Measurements from ENCODE around the gene MEIS2. TPM values are rescaled to one million over a fixed set of nuclear protein-coding genes. Genes with fewer than 3 reads are reported as not detected.

MEIS2 gene
- total and polyA plus RNA-seq, 2 of the 13 experiments (the other 11 are each of a cell fraction or from before 2014, with no cell fraction given) = 10.7 to 12.4 TPM

DNA sequence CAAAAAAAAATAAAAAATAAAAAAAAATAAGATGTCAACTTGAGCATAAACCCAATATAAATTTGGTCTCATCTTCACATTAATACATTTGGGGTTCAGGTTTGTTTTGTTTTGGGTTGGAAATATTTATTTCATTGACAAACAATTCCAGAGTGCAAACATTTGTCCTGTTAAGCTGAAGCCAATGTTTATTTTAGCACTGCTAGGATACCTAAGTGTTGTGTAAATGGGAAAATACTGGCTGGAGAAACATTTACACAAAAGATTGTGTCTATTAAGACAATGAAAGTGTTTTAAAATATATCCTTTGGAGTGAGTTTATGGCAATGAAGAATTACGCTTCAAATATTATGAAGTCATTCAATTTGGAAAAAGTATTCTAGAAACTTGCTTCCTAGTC, 91.1 kb downstream of the MEIS2 start (continued):
- peak; percentile 21; the same call in 1 of the 2 replicates for TF ChIP-seq AHDC1 (CRISPR knock-in tag; IDR thresholded peaks at IDR 0.05; ENCODE audit: borderline replicate concordance)
- TF ChIP-seq, protein P1, sequence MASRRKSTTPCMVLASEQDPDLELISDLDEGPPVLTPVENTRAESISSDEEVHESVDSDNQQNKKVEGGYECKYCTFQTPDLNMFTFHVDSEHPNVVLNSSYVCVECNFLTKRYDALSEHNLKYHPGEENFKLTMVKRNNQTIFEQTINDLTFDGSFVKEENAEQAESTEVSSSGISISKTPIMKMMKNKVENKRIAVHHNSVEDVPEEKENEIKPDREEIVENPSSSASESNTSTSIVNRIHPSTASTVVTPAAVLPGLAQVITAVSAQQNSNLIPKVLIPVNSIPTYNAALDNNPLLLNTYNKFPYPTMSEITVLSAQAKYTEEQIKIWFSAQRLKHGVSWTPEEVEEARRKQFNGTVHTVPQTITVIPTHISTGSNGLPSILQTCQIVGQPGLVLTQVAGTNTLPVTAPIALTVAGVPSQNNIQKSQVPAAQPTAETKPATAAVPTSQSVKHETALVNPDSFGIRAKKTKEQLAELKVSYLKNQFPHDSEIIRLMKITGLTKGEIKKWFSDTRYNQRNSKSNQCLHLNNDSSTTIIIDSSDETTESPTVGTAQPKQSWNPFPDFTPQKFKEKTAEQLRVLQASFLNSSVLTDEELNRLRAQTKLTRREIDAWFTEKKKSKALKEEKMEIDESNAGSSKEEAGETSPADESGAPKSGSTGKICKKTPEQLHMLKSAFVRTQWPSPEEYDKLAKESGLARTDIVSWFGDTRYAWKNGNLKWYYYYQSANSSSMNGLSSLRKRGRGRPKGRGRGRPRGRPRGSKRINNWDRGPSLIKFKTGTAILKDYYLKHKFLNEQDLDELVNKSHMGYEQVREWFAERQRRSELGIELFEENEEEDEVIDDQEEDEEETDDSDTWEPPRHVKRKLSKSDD (CRISPR knock-in tag; IDR thresholded peaks at IDR 0.05; ENCODE audit: low read depth) = no peak
- TF ChIP-seq DPF2 (CRISPR knock-in tag; IDR thresholded peaks at IDR 0.05; ENCODE audit: borderline replicate concordance, low read depth) = no peak
- no peak for TF ChIP-seq ZBTB21 (CRISPR knock-in tag; IDR thresholded peaks at IDR 0.05)
- no peak for TF ChIP-seq TCF7 (IDR thresholded peaks at IDR 0.05; ENCODE audit: low read depth)
- peak; percentile 48; the same call in 1 of the 2 replicates for TF ChIP-seq ZNF609 (CRISPR knock-in tag; IDR thresholded peaks at IDR 0.05; ENCODE audit: borderline replicate concordance)
- 0 out of 2 replicates have a peak, but pooled peaks have one; percentile 57 for TF ChIP-seq CEBPB (IDR thresholded peaks at IDR 0.05; ENCODE audit: borderline replicate concordance, low read depth, low read length)
- TF ChIP-seq HNF4A (CRISPR knock-in tag; IDR thresholded peaks at IDR 0.05) = peak; percentile 24; the same call in 1 of the 2 replicates
- 0 out of 2 replicates have a peak, but pooled peaks have one; percentile 24 for TF ChIP-seq SAP130 (CRISPR knock-in tag; IDR thresholded peaks at IDR 0.05; ENCODE audit: low read depth)
- TF ChIP-seq NFIC (IDR thresholded peaks at IDR 0.05; ENCODE audit: low read length) = 0 out of 2 replicates have a peak, but pooled peaks have one; percentile 42
- no peak for TF ChIP-seq RCOR2 (CRISPR knock-in tag; IDR thresholded peaks at IDR 0.05)
- TF ChIP-seq ZNF512 (CRISPR knock-in tag; IDR thresholded peaks at IDR 0.05) = no peak

All from HepG2 (cell line).